RWPE2 (cell line): ENCODE results near the gene PLCD1.
A peak's percentile ranks its signal among the peaks of the same experiment; 100 is the strongest.

Source experiments
- ATAC-seq: fragments of 200-7000 bp; cut with Tn5 transposase; 3 replicates; pipeline ENCODE4 v1.9.1; 2021; ENCODE audit warnings: low read depth
- DNase-seq: peaks from one replicate; pipeline ENCODE4 v3.0.0-alpha.2; 2020; ENCODE audit warnings: low spot score
- H3K27ac ChIP-seq: fragments of 450-650 bp; 2 replicates; pipeline ENCODE4 v1.5.1; 2017; ENCODE audit warnings: mild to moderate bottlenecking; ENCODE audit not compliant: poor library complexity, severe bottlenecking
- H3K27me3 ChIP-seq: fragments of 250-450 bp; sonication (Bioruptor Pico); 2 replicates; pipeline ENCODE4 v1.5.1; 2021; ENCODE audit warnings: mild to moderate bottlenecking, moderate library complexity; ENCODE audit not compliant: insufficient read depth, poor library complexity, severe bottlenecking
- H3K36me3 ChIP-seq: fragments of 250-450 bp; sonication (Bioruptor Pico); 2 replicates; pipeline ENCODE4 v1.5.1; 2020; ENCODE audit warnings: low read depth, mild to moderate bottlenecking, moderate library complexity
- H3K4me1 ChIP-seq: fragments of 250-450 bp; sonication (Bioruptor Pico); 2 replicates; pipeline ENCODE4 v1.5.1; 2021; ENCODE audit warnings: mild to moderate bottlenecking, moderate library complexity; ENCODE audit not compliant: insufficient read depth, poor library complexity, severe bottlenecking
- H3K4me3 ChIP-seq: fragments of 250-450 bp; sonication (Bioruptor Pico); 2 replicates; pipeline ENCODE4 v1.5.1; 2021; ENCODE audit warnings: mild to moderate bottlenecking, moderate library complexity; ENCODE audit not compliant: severe bottlenecking
- H3K9me3 ChIP-seq: fragments of 250-450 bp; sonication (Bioruptor Pico); 2 replicates; pipeline ENCODE4 v1.5.1; 2021; ENCODE audit warnings: mild to moderate bottlenecking, moderate library complexity; ENCODE audit not compliant: severe bottlenecking
- CTCF ChIP-seq: fragments of 450-650 bp; IDR thresholded peaks from one replicate; pipeline ENCODE4 v1.5.1; 2017; ENCODE audit warnings: mild to moderate bottlenecking, moderate library complexity; ENCODE audit not compliant: poor library complexity, severe bottlenecking

The PLCD1 gene

GRCh38 chr3:37986479-37987314 lies 42.7 kb downstream of the PLCD1 start:
- Histone ChIP-seq H3K4me1 (no peaks in the 10 kb centered on the region), H3K27ac (no peak overlapping the region), H3K36me3 (no peaks in the 10 kb centered on the region; the same call in 1 of the 2 replicates), H3K9me3 (no peaks in the 10 kb centered on the region), H3K4me3 (no peak overlapping the region), H3K27me3 (no peaks in the 10 kb centered on the region)
- TF ChIP-seq CTCF = no peak
- ATAC-seq = peak; percentile 67
- DNase-seq = peak; percentile 63

- DNase-seq (no peak), ATAC-seq (no peak)
- H3K4me1 ChIP-seq = no peaks in the 10 kb centered on the region
- no peak overlapping the region for H3K4me3 ChIP-seq
- no peaks in the 10 kb centered on the region for H3K9me3 ChIP-seq
- H3K36me3 ChIP-seq = no peaks in the 10 kb centered on the region; the same call in 1 of the 2 replicates
- no peak for TF ChIP-seq CTCF
- no peak overlapping the region for H3K27ac ChIP-seq
- no peaks in the 10 kb centered on the region for H3K27me3 ChIP-seq
These were observed 43.7 kb downstream of the PLCD1 start for GRCh38 chr3:37985637-37986320.

- H3K36me3 ChIP-seq = peaks cover 6% of the 10 kb centered on the region; the same call in 1 of the 2 replicates
- no peak for TF ChIP-seq CTCF
- no peak overlapping the region for H3K4me3 ChIP-seq
- no peaks in the 10 kb centered on the region for H3K27me3 ChIP-seq
- no peak for ATAC-seq
- no peaks in the 10 kb centered on the region for H3K9me3 ChIP-seq
- no peaks in the 10 kb centered on the region for H3K4me1 ChIP-seq
- H3K27ac ChIP-seq = no peak overlapping the region
- no peak for DNase-seq
These were observed 44.8 kb downstream of the PLCD1 start for GRCh38 chr3:37984596-37984995.

- no peak overlapping the region for H3K4me3 ChIP-seq
- TF ChIP-seq CTCF = no peak
- no peaks in the 10 kb centered on the region for H3K9me3 ChIP-seq
- no peaks in the 10 kb centered on the region for H3K4me1 ChIP-seq
- H3K27ac ChIP-seq = no peak overlapping the region
- H3K36me3 ChIP-seq = peaks cover 8% of the 10 kb centered on the region; the same call in 1 of the 2 replicates
- no peak for ATAC-seq
- no peak for DNase-seq
- H3K27me3 ChIP-seq = no peaks in the 10 kb centered on the region
These were observed 45.4 kb downstream of the PLCD1 start for GRCh38 chr3:37984051-37984450.

- no peak for TF ChIP-seq CTCF
- no peak for ATAC-seq
- Histone ChIP-seq H3K36me3 (peaks cover 11% of the 10 kb centered on the region; the same call in 1 of the 2 replicates), H3K4me3 (no peak overlapping the region), H3K4me1 (no peaks in the 10 kb centered on the region), H3K27me3 (no peaks in the 10 kb centered on the region), H3K9me3 (no peaks in the 10 kb centered on the region), H3K27ac (no peak overlapping the region)
- no peak for DNase-seq
These were observed 47.1 kb downstream of the PLCD1 start for GRCh38 chr3:37982331-37982730.
